Neural cell (in vitro differentiated cells): ENCODE data around the gene RFT1.

Source experiments
- CTCF ChIP-seq: fragments of 450-650 bp; IDR thresholded peaks from 2 replicates; pipeline ENCODE4 v1.5.1; 2014; ENCODE audit warnings: antibody characterized with exemption, mild to moderate bottlenecking, moderate library complexity; ENCODE audit not compliant: poor library complexity, severe bottlenecking
- EP300 ChIP-seq: fragments of 450-650 bp; conservative IDR thresholded peaks from 2 replicates; pipeline ENCODE4 v1.6.1; 2014; ENCODE audit warnings: antibody characterized with exemption, mild to moderate bottlenecking, moderate library complexity; ENCODE audit not compliant: poor library complexity, severe bottlenecking
- EZH2 ChIP-seq: fragments of 200-600, 300-800 bp; shearing (Covaris generic), sonication (generic); IDR thresholded peaks from 2 replicates; pipeline ENCODE4 v1.6.1; 2014; ENCODE audit warnings: antibody characterized with exemption, low read length, borderline replicate concordance, mild to moderate bottlenecking; ENCODE audit not compliant: insufficient read depth, poor library complexity, severe bottlenecking
- MXI1 ChIP-seq: fragments of 450-650 bp; conservative IDR thresholded peaks from 2 replicates; pipeline ENCODE4 v1.6.1; 2014; ENCODE audit warnings: antibody characterized with exemption, mild to moderate bottlenecking; ENCODE audit not compliant: poor library complexity, severe bottlenecking
- POLR2AphosphoS5 ChIP-seq: IDR thresholded peaks from 2 replicates; pipeline ENCODE4 v1.6.1; 2012
- RAD21 ChIP-seq: fragments of 450-650 bp; conservative IDR thresholded peaks from 2 replicates; pipeline ENCODE4 v1.6.1; 2014; ENCODE audit warnings: antibody characterized with exemption, mild to moderate bottlenecking, moderate library complexity
- REST ChIP-seq: IDR thresholded peaks from 2 replicates; pipeline ENCODE4 v1.6.1; 2012; ENCODE audit warnings: borderline replicate concordance
- SMC3 ChIP-seq: fragments of 450-650 bp; conservative IDR thresholded peaks from 2 replicates; pipeline ENCODE4 v1.6.1; 2014; ENCODE audit warnings: antibody characterized with exemption, mild to moderate bottlenecking, moderate library complexity; ENCODE audit not compliant: poor library complexity
- TAF1 ChIP-seq: IDR thresholded peaks from 2 replicates; pipeline ENCODE4 v1.6.1; 2012; ENCODE audit warnings: low read depth

DNA sequence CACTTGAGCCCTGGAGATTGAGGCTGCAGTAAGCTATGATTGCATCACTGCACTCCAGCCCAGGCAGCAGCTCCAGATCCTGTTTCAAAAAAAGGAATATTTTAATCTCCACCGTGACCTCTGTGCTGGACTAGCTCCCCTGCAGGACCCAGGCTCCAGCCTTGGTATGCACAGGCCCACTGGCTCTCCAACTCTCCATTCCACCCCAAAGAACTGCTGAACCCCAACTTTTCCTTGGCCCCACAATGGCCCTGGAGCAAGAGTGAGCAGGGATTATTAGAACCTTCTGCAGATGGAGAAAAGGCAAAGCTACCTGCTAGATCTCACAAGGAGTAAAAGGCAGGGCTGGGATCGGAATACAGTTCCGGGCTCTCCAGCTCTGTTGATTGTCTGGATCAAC is 51.6 kb downstream of the RFT1 start:
- no peak for TF ChIP-seq TAF1
- TF ChIP-seq CTCF: no peak
- TF ChIP-seq REST: no peak
- no peak for TF ChIP-seq MXI1
- no peak for TF ChIP-seq POLR2AphosphoS5
- TF ChIP-seq EZH2: no peak
- no peak for TF ChIP-seq EP300
- no peak for TF ChIP-seq SMC3
- no peak for TF ChIP-seq RAD21
